NCI-H1092 (cell line): ENCODE measurements around the gene BRIP1.

Source experiments
- DNase-seq: peaks from one replicate; lab custom pipeline; 2025; lab: John Stamatoyannopoulos, UW

Gene BRIP1

GRCh38 chr17:61757168-61757567, 106.2 kb downstream of the BRIP1 start:
- DNase-seq, result no peak

DNA sequence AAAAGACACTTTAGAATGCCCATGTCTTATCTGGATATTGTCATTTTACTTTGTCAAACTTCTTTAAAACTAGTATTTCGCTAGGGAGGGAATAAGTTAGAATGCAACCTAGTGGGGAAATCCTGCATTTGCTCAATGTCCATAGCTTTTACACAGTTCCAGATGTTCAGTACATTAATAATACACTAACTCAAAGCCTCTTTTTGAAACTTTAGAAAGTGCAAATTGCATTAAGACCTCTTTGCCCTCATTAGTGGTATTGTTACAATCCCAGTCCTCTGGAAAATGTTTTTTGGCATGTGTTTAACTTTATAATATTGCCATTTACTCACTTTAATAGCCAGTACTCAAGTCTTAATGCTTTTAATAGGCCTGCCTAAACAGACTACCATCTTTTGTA, 106.8 kb downstream of the BRIP1 start:
- DNase-seq, result no peak

GRCh38 chr17:61755668-61756067, 107.7 kb downstream of the BRIP1 start:
- no peak for DNase-seq

GRCh38 chr17:61755078-61755477, 108.2 kb downstream of the BRIP1 start:
- no peak for DNase-seq

GRCh38 chr17:61754124-61754523, 109.2 kb downstream of the BRIP1 start:
- no peak for DNase-seq

- no peak for DNase-seq
Observed at GRCh38 chr17:61753696-61754095, 109.6 kb downstream of the BRIP1 start.

GRCh38 chr17:61750656-61751055, 112.7 kb downstream of the BRIP1 start:
- DNase-seq, result no peak

DNA sequence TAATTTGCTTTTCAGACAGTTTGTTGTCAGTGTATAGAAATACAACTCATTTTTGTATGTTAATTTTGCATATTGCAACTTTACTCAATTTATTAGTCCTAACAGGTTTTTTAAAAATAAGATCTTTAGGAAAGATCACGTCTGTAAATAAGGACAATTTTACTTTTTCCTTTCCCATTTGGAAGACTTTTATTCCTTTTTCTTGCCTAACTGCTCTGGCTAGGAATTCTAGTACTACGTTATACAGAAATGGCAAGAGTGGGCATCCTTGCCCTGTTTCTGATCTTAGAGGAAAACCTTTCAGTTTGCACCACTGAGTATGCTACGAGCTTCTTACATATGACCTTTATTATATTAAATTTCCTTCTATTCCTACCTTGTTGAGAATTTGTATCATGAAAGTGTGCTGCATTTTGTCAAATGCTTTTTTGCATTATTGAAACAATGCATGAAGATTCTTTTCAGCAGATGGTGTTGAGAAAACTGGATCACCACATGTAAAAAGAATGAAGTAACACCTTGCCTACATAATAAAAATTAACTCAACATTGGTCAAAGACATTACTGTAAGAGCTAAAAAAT, 113.4 kb downstream of the BRIP1 start:
- DNase-seq, result no peak

- no peak for DNase-seq
Observed at GRCh38 chr17:61746248-61746985, 116.9 kb downstream of the BRIP1 start.

DNA sequence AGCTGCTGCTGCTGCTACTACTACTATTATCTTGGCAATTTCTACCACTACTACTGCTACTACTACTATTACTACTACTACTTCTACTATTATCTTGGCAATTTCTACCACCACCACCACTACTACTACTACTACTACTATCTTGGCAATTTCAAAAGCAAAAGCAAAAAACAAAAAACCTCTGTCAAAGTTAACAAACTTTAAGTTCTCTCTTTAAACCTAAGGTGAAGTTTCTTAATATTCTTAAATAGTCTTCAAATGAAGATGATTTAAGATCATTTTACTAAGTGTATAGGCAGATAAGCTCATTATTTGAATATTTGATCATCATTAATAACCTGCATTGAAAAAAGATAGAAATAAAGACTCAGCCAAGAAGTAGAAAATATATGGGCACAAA, 118.5 kb downstream of the BRIP1 start:
- no peak for DNase-seq

GRCh38 chr17:61744252-61744651, 119.1 kb downstream of the BRIP1 start:
- no peak for DNase-seq

- no peak for DNase-seq
Observed at GRCh38 chr17:61743766-61744165, 119.6 kb downstream of the BRIP1 start.

DNA sequence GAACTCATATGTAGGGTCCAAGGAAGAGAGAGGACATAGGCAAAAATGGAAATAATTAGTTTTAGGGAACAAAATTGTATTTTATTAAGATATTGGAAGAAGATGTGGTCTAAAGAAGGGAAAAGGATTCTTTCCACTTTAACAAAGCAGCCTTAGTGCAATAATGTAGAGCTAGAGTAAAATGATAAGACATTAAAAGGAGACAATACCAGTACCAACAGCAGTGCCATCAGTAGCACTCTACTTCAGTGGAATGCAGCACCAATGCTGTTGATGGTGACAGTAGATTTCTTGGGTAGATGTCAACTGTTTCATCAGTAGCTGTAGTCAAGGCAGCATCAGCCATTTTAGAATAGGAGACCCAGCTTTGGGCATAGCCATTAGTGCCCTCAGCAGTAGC, 124.3 kb downstream of the BRIP1 start:
- DNase-seq, result no peak

DNA sequence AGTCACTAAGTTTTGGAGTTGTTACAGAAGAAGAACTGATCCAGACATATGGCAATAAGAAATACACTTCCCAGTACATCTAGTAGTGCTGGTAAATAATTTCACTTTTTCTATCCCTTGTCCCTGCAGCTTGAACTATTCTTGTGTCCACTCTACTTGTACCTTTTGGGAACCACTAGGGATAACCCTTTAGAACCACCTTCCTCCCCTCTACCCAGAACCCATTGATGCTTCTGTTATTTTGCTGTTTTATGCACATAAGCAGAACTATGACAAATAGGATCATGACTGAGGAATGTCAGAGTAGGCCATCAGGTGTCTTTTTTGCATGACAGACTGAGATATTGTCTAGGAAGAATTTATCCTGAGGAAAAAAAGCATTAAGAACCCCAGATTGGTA, 125.1 kb downstream of the BRIP1 start:
- DNase-seq, result no peak

- DNase-seq, result no peak
Observed at GRCh38 chr17:61737820-61738219, 125.5 kb downstream of the BRIP1 start.

GRCh38 chr17:61736438-61736837, 126.9 kb downstream of the BRIP1 start:
- no peak for DNase-seq

GRCh38 chr17:61735807-61736206, 127.5 kb downstream of the BRIP1 start:
- DNase-seq, result no peak

- no peak for DNase-seq
Observed at GRCh38 chr17:61734466-61734865, 128.9 kb downstream of the BRIP1 start.

DNA sequence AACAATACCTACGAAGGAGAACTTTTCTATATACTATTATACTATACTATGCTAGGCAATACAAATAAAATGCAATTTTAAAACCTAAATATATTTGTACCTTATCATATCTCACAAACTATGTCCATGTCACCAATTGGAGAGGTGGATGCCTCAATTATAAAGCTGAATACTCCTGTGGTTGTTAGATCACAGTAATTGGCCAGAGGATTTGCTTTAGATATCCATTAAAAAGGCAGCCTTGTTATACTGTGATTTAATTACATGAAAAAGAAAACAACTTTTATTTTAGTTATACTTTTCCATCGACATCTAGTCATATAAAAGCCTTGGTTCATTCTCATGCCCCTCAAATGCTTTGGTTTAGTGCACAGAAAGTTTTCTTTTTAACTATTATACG, 129.3 kb downstream of the BRIP1 start:
- DNase-seq, result no peak

GRCh38 chr17:61733021-61733420, 130.3 kb downstream of the BRIP1 start:
- no peak for DNase-seq

GRCh38 chr17:61732169-61732568, 131.2 kb downstream of the BRIP1 start:
- DNase-seq, result no peak

DNA sequence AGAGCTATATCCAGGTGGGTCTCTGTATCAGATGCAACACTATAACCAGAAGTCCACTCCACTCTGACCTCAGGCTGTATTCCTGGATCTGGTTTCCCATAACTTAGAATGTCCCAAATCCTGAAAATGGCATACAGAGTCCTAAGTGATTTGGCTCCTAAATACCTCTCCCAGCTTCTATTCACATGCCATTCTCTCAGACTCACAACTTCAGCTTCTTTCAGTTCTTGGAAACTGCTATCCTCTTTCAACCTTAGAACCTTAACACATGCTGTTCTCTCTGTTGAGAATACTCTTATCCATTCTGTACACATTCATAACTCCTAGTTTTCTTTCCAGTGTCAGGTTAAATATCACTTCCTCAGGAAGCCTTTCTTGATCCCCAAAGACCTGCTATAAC, 132.0 kb downstream of the BRIP1 start:
- no peak for DNase-seq

DNA sequence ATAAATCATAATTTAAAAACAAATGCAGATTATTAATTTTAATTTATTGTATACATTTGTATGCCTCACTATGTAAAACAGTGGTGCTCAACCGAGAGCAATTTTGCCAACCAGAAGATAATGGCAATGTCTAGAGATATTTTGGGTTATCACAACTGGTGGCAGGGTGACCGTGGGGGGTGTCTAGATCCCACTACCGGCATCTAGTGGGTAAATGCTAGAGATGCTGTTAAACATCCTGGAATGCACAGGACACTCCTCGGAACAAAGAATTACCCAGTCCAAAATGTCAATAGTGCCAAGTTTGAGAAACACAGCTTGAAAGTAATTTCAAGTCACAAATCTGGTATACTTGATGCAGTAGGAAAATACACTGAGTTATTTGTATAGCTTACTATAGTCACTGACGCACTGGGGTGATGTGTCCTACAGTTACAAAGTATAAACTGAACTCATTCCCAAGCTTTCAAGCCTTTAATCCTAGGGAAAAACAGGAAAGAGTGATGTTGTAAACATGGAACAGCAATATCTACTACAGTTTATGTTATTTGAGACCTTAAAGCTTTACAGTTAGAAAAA, 133.5 kb downstream of the BRIP1 start:
- DNase-seq, result no peak
